Activated T-cell treated with anti-CD3 and anti-CD28 coated beads, Interleukin-2, amount 50 U/mL, for 24 hours (primary cell): ENCODE data around the gene CHD9.

Experiments
- DNase-seq: peaks from one replicate; pipeline ENCODE4 v3.0.0-alpha.2; 2020
- H3K27ac Mint-ChIP-seq: 2 replicates; pipeline ENCODE4 v1.8.0; 2020; ENCODE audit warnings: mild to moderate bottlenecking, mixed read lengths
- H3K27me3 Mint-ChIP-seq: 2 replicates; pipeline ENCODE4 v1.8.0; 2020; ENCODE audit warnings: mixed read lengths
- H3K36me3 Mint-ChIP-seq: 2 replicates; pipeline ENCODE4 v1.8.0; 2020; ENCODE audit warnings: low read depth, mixed read lengths
- H3K4me1 Mint-ChIP-seq: 2 replicates; pipeline ENCODE4 v1.8.0; 2020; ENCODE audit warnings: low read depth, mixed read lengths
- H3K4me3 Mint-ChIP-seq: 2 replicates; pipeline ENCODE4 v1.8.0; 2020; ENCODE audit warnings: mild to moderate bottlenecking, moderate library complexity, mixed read lengths
- H3K9me3 Mint-ChIP-seq: 2 replicates; pipeline ENCODE4 v1.8.0; 2020; ENCODE audit warnings: mixed read lengths

CHD9 gene

GRCh38 chr16:53187775-53188174, 133.0 kb downstream of the CHD9 start:
- no peak overlapping the region for H3K4me3 Mint-ChIP-seq
- no peak overlapping the region for H3K27ac Mint-ChIP-seq
- peaks cover 39% of the 10 kb centered on the region for H3K36me3 Mint-ChIP-seq
- H3K4me1 Mint-ChIP-seq, result peaks cover 3% of the 10 kb centered on the region
- no peaks in the 10 kb centered on the region for H3K27me3 Mint-ChIP-seq
- H3K9me3 Mint-ChIP-seq, result peaks cover 23% of the 10 kb centered on the region
- DNase-seq, result no peak

GRCh38 chr16:53191413-53191812, 136.6 kb downstream of the CHD9 start:
- Mint-ChIP-seq H3K4me1 (peaks cover 7% of the 10 kb centered on the region), H3K27ac (no peak overlapping the region), H3K36me3 (peaks cover 8% of the 10 kb centered on the region), H3K4me3 (no peak overlapping the region), H3K9me3 (peaks cover 5% of the 10 kb centered on the region), H3K27me3 (no peaks in the 10 kb centered on the region)
- no peak for DNase-seq

- H3K4me1 Mint-ChIP-seq, result peaks cover 12% of the 10 kb centered on the region
- H3K27ac Mint-ChIP-seq, result no peak overlapping the region
- H3K36me3 Mint-ChIP-seq, result peaks cover 3% of the 10 kb centered on the region
These were observed 144.1 kb downstream of the CHD9 start for GRCh38 chr16:53198933-53199332.

DNA sequence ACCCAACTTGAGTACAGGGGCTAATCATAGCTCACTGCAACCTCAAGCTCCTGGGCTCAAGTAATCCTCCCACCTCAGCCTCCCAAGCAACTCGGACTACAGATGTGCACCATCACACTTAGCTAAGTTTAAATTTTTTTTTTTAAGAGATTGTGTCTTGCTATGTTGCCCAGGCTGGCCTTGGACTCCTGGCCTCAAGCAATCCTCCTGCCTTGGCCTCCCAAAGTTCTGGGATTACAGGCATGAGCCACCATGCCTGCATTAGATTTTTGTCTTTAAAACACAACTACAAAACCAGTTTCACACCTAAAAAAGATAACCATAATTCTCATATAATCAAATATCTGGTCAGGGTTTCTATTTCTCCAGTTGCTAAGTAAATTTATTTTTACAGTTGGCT, 147.1 kb downstream of the CHD9 start:
- no peak overlapping the region for H3K27ac Mint-ChIP-seq
- H3K4me1 Mint-ChIP-seq, result peaks cover 8% of the 10 kb centered on the region
- no peak overlapping the region for H3K4me3 Mint-ChIP-seq
- no peak for DNase-seq
- H3K27me3 Mint-ChIP-seq, result no peaks in the 10 kb centered on the region
- peaks cover 5% of the 10 kb centered on the region for H3K36me3 Mint-ChIP-seq
- H3K9me3 Mint-ChIP-seq, result no peaks in the 10 kb centered on the region

More at GRCh38 chr16:53198933-53199332, 144.1 kb downstream of the CHD9 start:
- no peak for DNase-seq
- no peaks in the 10 kb centered on the region for H3K9me3 Mint-ChIP-seq
- H3K4me3 Mint-ChIP-seq, result no peak overlapping the region
- no peaks in the 10 kb centered on the region for H3K27me3 Mint-ChIP-seq

- H3K36me3 Mint-ChIP-seq, result peaks cover 5% of the 10 kb centered on the region
- no peak overlapping the region for H3K4me3 Mint-ChIP-seq
- no peaks in the 10 kb centered on the region for H3K27me3 Mint-ChIP-seq
- no peaks in the 10 kb centered on the region for H3K9me3 Mint-ChIP-seq
- no peak for DNase-seq
- peaks cover 8% of the 10 kb centered on the region for H3K4me1 Mint-ChIP-seq
- H3K27ac Mint-ChIP-seq, result no peak overlapping the region
These were observed 147.6 kb downstream of the CHD9 start for GRCh38 chr16:53202398-53202797.

GRCh38 chr16:53207810-53208752, 153.3 kb downstream of the CHD9 start:
- Mint-ChIP-seq H3K36me3 (peaks cover 11% of the 10 kb centered on the region), H3K4me1 (peaks cover 21% of the 10 kb centered on the region), H3K4me3 (peak overlapping the region; percentile 47), H3K27me3 (no peaks in the 10 kb centered on the region), H3K9me3 (no peaks in the 10 kb centered on the region), H3K27ac (peak overlapping the region; percentile 47)
- DNase-seq, result no peak

DNA sequence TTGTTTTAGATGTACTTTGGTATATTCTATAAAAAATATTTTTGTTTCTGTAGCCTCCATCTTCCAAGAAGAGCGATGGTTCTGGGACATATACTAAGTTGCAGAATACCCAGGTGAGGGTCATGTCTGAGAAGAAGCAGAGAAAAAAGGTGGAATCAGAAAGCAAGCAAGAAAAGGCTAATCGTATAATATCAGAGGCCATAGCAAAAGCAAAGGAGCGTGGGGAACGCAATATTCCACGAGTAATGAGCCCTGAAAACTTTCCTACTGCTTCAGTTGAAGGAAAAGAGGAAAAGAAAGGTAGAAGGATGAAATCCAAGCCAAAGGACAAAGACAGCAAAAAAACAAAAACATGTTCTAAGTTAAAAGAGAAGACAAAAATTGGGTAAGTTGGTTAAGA, 154.6 kb downstream of the CHD9 start:
- peaks cover 22% of the 10 kb centered on the region for H3K4me1 Mint-ChIP-seq
- peak overlapping the region; percentile 11 for H3K4me3 Mint-ChIP-seq
- no peaks in the 10 kb centered on the region for H3K27me3 Mint-ChIP-seq
- no peak overlapping the region for H3K27ac Mint-ChIP-seq
- no peaks in the 10 kb centered on the region for H3K9me3 Mint-ChIP-seq
- peaks cover 10% of the 10 kb centered on the region for H3K36me3 Mint-ChIP-seq
- DNase-seq, result no peak

GRCh38 chr16:53209877-53210276, 155.1 kb downstream of the CHD9 start:
- Mint-ChIP-seq H3K27ac (no peak overlapping the region), H3K9me3 (no peaks in the 10 kb centered on the region), H3K36me3 (peaks cover 9% of the 10 kb centered on the region), H3K27me3 (no peaks in the 10 kb centered on the region), H3K4me3 (no peak overlapping the region), H3K4me1 (peaks cover 21% of the 10 kb centered on the region)
- DNase-seq, result no peak

DNA sequence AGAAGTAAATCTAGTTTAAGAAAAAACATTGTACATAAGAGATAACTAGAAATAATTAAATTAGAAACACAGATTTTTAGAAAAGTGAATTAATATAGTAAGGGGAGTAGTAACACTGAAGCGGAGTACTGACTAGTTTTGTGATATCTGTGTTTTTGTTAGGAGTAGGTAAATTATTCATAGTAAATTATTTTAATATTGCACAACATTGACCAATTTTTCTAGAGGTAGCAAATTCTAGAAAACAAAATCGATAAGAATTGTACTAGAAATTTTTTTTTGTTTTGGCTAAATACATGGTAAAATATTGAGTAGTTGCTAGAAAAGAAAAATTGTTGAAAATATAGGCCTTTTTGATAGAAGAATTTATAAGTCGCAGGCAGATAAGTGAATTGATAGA, 156.5 kb downstream of the CHD9 start:
- Mint-ChIP-seq H3K4me3 (no peak overlapping the region), H3K4me1 (peaks cover 23% of the 10 kb centered on the region), H3K27me3 (no peaks in the 10 kb centered on the region), H3K27ac (no peak overlapping the region), H3K9me3 (no peaks in the 10 kb centered on the region), H3K36me3 (peaks cover 9% of the 10 kb centered on the region)
- DNase-seq, result no peak

DNA sequence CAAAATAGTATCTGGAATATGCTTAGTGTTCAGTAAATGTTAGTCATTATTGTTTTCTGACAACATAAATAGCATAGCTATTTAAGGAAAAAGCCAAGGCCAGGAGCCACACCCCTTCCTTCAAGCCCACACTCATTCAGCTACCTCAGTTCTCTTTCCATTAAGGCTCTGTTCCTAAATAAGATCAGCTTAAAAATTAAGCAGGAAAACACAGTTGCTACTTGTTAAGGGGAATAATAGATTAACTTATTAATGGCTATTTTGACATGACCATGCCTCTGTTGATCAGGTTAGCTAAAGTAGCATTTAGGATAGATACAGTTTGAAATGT, 158.1 kb downstream of the CHD9 start:
- H3K4me3 Mint-ChIP-seq, result no peak overlapping the region
- H3K4me1 Mint-ChIP-seq, result peaks cover 22% of the 10 kb centered on the region
- H3K27me3 Mint-ChIP-seq, result no peaks in the 10 kb centered on the region
- no peak overlapping the region for H3K27ac Mint-ChIP-seq
- H3K36me3 Mint-ChIP-seq, result peaks cover 11% of the 10 kb centered on the region
- no peak for DNase-seq
- H3K9me3 Mint-ChIP-seq, result no peaks in the 10 kb centered on the region

- Mint-ChIP-seq H3K27me3 (no peaks in the 10 kb centered on the region), H3K27ac (no peak overlapping the region), H3K36me3 (peaks cover 11% of the 10 kb centered on the region), H3K4me1 (peaks cover 15% of the 10 kb centered on the region), H3K4me3 (no peak overlapping the region), H3K9me3 (no peaks in the 10 kb centered on the region)
- no peak for DNase-seq
These were observed 158.8 kb downstream of the CHD9 start for GRCh38 chr16:53213542-53213941.

- Mint-ChIP-seq H3K27ac (no peak overlapping the region), H3K4me3 (no peak overlapping the region)
These were observed 162.0 kb downstream of the CHD9 start for GRCh38 chr16:53216798-53217197.

DNA sequence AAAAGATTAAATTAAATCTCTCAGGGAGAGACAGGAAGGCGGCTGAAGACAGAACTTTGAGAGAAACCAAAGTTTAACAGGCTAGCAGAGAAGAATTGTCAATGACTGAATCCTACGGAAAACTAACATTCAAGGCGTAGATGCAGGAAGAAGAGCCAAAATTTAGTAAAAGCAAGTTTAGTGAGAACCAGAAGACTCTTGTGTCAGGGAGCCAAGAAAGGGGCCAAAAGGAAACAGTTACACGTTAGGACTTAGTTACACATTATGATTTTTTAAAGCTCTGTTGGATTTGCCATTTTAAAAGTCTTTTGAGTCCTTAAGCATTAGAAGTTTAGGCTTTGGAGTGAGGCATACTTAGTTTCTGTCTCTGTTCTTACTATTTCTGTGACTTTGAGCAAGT, 164.6 kb downstream of the CHD9 start:
- Mint-ChIP-seq H3K27ac (no peak overlapping the region), H3K4me1 (peaks cover 4% of the 10 kb centered on the region), H3K9me3 (no peaks in the 10 kb centered on the region), H3K36me3 (peaks cover 16% of the 10 kb centered on the region), H3K27me3 (no peaks in the 10 kb centered on the region), H3K4me3 (no peak overlapping the region)
- no peak for DNase-seq

More at GRCh38 chr16:53216798-53217197, 162.0 kb downstream of the CHD9 start:
- Mint-ChIP-seq H3K27me3 (no peaks in the 10 kb centered on the region), H3K9me3 (no peaks in the 10 kb centered on the region), H3K36me3 (peaks cover 5% of the 10 kb centered on the region), H3K4me1 (peaks cover 11% of the 10 kb centered on the region)
- DNase-seq, result no peak

- Mint-ChIP-seq H3K9me3 (no peaks in the 10 kb centered on the region), H3K27me3 (no peaks in the 10 kb centered on the region), H3K4me3 (no peak overlapping the region), H3K36me3 (peaks cover 18% of the 10 kb centered on the region), H3K4me1 (peaks cover 5% of the 10 kb centered on the region), H3K27ac (no peak overlapping the region)
- no peak for DNase-seq
These were observed 165.1 kb downstream of the CHD9 start for GRCh38 chr16:53219795-53220454.

DNA sequence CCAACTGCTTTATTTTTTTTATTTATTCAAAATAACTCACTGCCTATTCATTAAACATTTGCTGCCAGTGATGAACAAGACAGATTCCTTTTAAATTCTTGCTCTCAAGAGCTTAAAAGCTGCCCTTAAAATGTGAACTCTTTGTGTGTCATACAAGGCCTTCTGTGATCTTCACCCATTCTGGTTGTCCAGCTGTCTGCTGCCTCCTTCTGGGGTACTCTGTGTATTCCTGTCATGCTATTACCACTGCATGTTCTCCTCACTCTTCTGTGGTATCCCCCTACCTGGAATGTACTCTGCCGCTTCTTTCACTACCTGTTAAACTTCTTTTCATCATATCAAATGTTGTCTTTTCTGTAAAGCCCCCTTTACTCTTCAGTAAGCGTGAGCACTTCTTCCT, 165.8 kb downstream of the CHD9 start:
- Mint-ChIP-seq H3K9me3 (no peaks in the 10 kb centered on the region), H3K4me3 (no peak overlapping the region), H3K27ac (no peak overlapping the region), H3K4me1 (peaks cover 5% of the 10 kb centered on the region), H3K27me3 (no peaks in the 10 kb centered on the region), H3K36me3 (peaks cover 22% of the 10 kb centered on the region)
- no peak for DNase-seq
